Renal pelvis (tissue), 4 donors: ENCODE results near the gene CBX1. TPM values are rescaled to one million over a fixed set of nuclear protein-coding genes. Genes with fewer than 3 reads are reported as not detected.
"Not testable (repeated sequence)": the region's sequence is repeated elsewhere in the genome, so short reads cannot be mapped to it uniquely, and the experiment has no call there.

ENCODE experiments used
- DNase-seq: peaks from one replicate; pipeline ENCODE4 v3.0.0-alpha.2; 2013
- polyA plus RNA-seq, 3 donors: library from polyadenylated mRNA; unstranded; fragments of 120-200 nt; gene quantifications; one replicate each; pipeline ENCODE4 v1.2.1, GENCODE V29; 2013; ENCODE audit not compliant: insufficient read length in 3 of 3

Gene CBX1
- polyA plus RNA-seq, 3 donors: 156 to 200 (median 184) TPM

DNA sequence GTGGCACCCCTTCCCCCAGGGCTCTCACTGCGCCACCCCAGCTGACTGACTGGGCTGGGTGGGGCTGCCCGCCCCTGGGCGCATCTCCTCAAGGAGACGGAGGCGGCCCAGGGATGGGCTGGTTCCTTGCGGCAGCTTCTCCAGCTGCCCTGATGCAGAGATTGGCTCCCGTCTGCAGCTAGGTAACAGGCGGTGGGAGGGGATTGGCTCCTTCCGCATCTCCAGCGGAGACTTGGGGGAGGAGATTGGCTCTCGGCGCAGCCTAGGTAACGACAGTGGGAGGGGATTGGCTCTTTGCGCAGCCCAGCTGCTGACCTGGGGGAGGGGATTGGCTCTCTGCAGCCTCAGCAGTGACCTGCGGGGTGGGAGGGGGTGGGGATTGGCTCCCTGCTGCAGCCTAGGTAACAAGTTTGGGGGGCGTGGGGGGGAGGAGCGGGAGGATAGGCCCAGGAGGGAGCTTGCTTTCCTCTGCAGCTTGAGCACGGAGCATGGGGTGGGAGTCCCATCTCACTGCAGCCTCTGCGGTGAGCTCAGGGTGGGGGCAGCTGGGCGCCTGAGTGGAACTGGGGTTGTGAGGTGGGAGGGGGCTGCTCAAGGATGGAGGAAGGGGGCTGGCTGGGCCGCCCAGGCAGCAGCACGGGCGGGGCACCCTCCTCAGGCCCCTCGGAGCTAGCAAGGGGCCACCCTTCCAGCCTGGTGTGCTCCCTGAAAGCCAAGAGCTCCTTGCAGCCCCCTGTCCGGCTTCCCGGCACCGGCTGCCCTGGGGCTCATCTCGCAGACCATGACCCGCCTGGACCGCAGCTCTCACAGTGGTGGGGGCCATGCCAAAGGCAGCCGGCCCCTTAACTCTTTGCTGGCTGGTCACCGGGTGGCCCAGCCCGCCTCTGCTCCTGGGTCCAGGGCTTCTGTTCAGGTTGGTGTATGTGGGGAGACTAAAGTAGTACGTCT lies 46.8 kb downstream of the CBX1 start:
- peak; percentile 93 for DNase-seq

DNA sequence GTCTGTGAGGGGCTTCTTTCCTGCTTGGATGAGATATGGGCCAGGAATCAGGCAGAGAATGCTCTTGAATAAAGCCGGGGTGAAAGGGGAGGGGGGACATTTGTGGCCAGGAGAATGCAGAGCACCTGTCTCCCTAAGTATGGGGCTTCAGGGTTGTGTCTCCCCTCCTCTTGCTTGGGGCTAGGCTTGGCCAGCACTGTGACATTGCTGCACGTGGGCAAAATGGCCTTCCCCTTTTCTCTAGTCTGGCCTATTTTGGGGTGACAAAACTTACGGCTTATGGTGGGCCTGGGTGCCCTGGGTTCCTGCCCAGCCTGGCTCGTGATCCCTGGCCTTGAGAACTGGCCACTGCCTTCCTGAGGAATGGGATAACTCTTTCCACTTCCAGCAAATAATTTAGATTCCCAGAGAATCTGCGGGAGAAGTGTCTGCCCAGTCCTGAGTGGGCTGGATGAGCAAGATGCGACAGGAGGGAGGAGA lies 47.5 kb downstream of the CBX1 start:
- no peak for DNase-seq

DNA sequence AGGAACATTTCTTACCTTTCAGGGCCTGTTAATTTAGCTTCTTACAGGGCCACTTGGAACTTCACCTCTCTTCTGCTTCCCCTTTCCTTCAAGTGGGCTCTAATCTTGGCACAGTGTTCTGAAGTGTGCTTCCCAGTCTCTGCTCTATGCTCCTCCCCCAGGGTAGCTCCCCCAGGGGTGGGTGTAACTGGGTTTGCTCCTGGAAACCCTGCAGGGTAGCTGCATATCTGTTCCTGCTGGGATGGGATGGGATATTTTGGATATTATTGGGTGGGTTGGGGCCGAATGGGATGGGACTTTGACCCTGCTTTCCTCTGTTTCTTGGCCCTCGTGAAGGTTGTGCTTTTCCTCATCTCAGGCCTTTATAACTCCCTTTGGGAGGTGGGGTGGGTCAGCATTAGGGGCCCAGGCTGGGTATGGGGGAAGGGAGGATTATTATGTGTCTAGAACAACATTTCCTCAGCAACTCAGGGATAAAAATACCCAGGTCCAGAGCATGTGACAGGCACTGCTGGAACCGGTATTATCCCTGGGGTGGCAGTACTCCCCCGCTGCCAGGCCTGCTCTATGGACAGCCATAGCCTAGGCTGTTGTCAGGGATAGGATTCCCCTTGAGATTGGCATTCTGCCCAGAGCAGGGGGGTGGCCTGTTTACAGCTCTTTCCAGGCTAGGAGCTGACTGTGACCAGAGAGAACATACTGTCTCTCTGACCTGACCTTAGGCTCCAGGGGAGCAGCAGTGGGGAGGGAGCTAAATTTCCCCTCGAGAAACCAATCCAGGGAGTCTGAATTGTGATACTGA lies 48.1 kb downstream of the CBX1 start:
- peak; percentile 65 for DNase-seq

DNA sequence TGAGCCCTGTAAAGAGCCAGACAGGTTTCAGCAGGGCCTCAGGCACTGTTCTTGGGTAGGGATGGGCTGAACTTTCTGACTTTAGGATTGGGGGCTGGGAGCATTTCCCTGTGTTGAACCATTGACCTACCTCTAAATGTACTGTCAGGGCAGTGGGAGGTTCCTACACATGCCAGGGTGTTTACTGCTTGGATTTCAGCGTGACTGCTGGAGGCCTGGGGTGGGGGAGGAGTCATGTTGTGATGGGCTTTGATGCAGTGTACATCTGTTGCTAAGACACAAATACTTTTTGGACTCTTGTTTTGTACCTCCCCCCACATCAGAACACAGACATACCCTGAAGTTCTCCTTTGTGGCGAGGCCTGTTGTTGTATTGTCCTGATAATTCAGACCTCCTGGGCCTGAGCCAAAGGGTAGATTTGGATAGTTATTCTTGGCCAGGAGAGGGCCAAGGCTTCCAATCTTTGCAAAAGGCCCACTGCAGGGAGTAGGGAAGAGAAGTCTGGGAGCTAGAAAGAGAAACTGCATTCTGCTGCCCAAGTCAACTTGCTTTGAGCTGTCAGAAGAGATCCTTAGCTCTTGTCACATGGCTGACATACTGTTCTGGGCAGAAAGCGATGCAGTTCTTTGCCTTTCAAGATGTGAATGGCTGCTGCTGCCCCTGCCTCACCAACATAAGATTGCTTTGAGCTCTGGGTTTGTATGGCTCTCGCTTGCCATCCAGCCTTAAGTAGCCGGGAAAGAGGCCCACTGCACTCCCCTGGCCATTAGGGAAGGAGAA lies 49.4 kb downstream of the CBX1 start:
- peak; percentile 70 for DNase-seq

DNA sequence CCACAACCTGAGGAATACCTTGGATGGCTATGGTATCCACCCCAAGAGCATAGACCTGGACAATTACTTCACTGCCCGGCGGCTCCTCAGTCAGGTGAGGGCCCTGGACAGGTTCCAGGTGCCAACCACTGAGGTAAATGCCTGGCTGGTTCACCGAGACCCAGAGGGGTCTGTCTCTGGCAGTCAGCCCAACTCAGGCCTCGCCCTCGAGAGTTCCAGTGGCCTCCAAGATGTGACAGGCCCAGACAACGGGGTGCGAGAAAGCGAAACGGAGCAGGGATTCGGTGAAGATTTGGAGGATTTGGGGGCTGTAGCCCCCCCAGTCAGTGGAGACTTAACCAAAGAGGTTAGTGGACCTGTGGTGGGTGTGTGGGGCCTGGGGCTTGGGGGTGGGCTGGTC lies 50.0 kb downstream of the CBX1 start:
- no peak for DNase-seq

DNA sequence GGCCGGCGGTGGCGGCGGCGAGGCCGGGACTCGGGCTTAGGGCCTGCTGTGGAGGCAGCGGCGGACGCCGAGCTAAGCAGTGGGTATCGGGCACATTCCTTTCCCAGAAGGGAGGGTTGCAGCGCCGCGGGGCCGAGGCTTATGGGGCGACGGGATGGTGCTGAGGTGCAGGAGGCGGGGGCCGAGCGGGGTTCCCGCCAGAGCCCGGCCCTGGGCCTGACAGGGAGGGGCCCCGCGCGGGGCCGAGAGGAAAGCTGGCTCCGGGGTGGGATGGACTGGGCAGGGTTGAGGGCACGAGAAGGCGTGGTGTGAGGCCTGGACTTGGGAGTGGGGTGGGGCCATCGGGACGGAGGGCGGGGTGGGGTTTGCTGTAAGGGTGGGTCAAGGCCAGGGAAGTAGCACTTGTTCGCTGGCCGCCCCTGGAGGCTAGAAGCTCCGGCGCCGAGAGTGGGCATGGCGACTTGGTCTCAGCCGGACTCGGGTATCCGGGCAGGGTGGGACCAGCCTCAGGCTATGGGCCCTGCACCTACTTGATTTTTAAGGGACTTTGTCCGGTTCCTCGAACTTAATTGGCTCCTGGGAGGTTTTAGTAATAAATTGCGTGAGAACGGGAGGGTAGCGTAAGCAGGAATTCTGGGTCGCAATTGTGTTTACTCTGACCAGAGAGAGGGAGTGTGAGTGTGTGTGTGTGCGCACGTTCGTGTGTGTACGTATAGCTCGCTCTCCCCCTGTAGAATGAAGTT lies 52.7 kb downstream of the CBX1 start:
- peak; percentile 82 for DNase-seq

DNA sequence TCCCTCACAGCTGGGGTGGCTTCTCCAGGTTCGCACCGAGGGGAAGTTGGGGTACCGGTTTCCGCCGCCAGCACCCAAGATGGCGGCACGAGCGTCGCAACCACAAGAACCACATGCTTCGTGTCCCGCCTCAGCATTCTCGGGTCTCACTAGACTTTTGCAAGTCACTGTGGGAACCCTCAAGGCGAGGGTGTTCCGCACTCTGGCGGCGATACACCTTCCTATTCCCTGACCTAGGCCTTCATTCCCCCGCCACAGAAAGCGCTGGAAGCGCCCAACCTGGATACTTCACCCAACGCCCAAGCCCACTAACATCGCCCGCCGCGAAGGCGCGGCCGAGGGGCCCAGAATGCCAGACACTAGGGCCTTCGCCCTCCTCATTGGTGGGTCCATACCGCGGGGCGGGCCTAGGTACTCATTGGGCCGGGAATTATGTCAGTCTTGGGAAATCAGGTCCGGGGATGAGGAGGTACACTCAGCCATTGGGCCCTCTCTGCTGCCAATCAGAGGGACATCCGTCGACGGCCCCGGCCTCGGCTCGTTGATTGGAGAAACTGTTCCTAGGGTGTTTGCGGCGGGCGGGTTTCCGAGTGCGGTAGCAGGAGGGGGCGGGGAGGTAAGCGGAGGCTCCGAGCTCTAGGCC lies 53.4 kb downstream of the CBX1 start, which contains the start of gene NFE2L1:
NFE2L1 (plus strand) TSS at position 619 of the 643 bp plus-strand sequence. CDS start 2,760 bp downstream, outside the sequence.
- peak; percentile 100 for DNase-seq

DNA sequence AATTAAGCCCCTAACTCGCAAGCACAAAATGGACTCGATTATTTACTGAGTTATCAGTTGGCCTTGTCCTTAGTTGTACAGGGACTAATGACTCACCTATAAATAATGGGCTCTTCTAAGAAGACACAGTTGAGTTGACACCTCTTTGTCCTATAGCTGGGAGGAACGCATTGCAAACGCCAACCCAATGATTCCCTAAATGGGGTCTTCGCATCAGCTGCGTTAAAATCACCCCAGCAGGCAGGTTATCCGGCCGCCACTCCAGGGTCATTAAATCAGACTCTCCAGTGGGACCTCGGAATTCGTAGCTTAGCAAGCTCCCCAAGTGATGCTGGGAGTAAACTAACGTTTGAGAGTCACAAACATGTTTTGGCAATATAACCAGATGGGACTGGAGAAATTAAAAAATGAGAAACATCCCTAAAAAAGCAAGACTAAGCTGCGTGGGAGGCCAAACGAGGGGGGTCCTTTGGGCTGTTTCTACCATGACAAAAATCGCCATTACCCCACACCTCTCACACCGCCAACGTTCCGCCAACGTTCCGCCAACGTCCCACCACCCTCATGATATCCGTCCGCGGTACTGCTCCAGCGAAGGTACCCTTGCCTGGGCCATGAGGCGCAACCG lies 54.1 kb downstream of the CBX1 start:
- no peak for DNase-seq

DNA sequence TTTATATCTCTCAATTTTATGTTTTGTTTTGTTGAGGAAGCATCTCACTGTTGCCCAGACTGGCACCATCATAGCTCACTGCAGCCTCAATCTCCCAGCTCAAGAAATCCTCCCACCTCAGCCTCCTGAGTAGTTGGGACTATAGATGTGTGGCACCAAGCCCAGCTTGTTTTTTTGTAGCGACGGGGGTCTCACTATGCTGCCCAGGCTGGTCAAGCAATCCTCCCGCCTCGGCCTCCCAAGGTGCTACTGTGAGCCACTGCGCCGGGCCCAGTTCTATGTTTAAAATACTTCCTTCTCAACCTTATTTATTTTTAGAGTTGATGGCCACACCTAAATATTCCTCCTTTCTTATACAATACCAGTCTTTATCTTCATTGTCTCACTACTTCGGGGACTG lies 55.0 kb downstream of the CBX1 start:
- DNase-seq: no peak

DNA sequence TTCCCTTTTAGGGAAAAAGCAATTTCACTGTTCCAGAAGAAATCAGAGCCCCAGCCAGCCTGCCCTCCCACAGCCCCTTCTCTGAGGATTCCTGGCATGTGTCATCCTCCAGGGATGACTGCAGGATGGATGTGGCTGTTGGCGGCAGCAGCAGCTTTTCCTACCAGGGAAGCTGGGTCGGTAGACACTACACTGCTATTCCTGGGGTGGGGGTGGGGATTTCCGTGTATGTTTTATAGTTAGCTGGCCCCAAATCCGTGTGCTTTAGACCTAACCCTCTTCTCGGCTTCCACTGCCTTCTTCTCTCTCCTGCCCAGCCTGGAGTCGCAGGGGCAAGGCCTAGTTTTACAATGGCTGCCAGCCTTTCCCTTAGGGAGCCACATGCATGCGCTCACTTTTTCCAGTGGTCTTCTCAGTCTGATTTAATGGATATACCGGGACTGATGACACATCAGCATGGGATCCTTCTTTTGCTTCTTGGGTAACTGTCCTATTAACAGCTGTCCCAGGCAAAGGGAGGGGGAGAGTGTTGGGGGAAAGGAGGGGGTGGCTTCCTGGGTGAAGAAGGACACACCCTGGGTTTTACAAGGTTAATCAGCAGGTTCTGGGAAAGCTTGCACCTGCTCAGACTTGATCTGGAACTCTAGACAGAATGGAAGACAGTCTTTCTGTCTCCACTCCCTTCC lies 55.8 kb downstream of the CBX1 start:
- no peak for DNase-seq

DNA sequence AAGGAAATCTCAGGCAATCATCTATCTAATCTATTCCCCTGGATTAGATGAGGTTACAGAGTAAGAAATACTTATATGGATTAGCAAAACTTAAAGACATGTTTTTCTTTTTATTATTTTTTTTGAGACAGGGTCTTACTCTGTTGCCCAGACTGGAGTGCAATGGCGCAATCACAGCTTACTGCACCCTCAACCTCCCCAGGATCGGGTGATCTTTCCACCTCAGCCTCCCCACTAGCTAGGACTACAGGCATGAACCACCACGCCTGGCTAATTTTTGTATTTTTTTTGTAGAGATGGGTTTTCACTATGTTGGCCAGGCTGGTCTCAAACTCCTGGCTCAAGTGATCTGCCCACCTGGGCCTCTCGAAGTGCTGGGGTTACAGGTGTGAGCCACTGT lies 56.4 kb downstream of the CBX1 start:
- no peak for DNase-seq

DNA sequence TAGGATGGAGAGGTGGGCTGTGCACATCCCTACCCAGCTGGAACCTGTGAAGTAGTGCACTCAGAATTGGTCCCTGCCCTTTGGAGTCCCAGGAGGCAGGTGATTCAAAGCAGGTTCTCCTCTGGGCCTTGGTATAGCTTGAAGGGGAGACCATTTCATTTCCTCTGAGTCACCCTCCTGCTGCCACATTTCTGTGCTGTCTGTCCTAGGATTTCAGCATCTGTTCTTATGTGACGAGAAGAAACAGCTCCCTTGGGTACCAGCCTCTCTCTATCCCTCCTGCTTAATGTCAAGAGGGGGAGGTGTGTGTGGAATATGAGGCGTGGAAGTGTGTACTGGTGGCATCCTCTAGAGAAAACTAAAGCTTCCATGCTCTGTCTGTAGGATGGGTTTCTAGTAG lies 58.1 kb downstream of the CBX1 start:
- no peak for DNase-seq

DNA sequence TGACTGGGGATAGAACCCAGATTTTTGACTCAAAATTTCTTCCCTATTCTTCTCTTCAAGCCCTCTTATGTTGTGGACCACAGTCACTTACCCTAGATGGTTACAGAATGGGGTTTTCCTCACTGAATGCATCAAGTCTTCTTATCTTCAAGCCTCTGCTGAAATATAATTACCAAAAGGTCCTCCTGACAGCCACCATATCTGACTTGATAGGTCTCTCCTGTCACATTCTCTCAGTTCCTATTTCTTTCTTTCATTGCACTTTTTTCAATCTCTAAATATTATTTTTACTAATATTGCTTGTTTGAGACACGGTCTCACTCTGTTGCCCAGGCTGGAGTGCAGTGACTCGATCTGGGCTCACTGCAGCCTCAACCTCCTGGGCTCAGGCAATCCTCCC lies 62.6 kb downstream of the CBX1 start:
- DNase-seq: no peak

DNA sequence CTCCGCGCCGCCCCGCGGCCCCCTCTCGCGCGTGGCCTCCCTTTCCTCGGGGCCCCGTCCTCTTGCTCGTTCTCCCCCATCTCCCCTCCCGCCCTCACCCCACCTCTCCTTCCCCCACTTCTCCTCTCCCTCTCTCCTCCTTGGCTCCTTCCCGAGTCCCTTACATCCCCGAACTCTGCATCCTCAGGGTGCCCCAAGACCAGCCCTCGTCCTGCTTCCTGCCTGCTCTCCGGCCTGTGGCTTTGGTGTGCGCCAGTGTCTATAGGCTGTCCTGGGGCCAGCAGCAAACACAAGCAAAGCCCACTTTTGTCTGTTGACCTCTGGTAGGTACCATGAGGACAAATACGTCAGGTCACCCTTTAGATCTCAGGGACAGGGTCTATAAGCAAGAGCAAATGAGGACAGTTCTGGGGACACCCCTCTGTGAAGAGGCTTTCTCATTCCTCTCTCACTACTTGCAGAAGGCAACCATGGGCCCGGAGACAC lies 63.4 kb downstream of the CBX1 start:
- no peak for DNase-seq

DNA sequence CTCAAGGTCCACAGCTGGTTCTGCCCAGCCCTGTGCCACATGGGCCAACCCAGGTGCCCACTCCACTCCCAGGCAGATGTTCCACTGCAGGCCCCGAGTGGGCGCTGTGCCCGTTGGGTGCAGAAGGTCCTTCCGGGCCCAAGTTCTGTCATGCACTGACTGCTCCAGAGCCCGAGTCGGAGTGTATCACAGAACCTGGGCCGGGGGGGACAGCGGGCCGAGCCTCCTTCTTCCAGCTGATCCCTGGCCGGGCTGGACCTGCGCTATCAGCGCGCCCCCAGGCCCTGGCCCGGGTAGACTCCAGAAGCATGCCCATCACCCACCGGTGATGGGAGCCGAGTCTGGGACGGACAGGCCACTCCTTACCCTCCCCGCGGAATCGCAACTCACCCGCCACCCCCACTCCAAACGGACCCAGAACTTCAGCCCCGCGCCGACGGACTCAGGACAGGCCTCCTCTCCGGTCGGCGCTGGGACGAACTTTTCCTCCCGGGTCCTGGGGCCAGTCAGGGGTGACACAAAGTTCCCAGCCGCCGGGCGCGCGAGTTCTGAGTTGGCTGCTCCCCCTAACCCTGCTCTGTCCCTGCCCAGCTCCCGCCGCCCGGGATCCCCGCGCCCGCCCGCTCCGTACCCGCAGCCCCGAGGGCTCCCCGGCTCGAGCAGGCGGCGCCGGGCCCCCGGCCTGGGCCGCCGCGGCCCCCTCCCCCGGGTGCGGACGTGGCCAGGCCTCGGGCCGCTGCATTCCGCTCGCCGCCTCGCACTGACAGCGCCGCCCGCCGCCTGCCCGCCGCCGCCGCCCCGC lies 64.0 kb downstream of the CBX1 start, which contains the start of gene COPZ2:
COPZ2 (minus strand) TSS at position 762 of the 802 bp plus-strand sequence; CDS start at position 742, 20 bp downstream.
- DNase-seq: peak; percentile 26

DNA sequence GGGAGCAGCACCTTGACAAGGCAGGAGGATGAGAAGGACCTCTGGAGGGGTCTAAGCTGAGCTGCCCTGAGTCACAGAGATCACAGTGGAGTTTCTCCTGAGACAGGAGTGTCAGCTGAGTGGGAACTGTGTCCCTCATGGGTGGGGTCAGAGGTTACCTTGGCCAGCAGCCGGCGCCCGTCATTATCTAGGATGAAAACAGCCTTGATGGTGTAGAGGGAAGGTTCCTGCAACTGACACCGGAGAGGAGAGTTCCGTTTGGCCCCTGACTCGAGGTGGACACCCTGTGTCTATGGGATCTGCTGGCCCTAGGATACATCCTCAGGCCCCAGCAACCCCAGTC lies 64.6 kb downstream of the CBX1 start:
- DNase-seq: no peak

DNA sequence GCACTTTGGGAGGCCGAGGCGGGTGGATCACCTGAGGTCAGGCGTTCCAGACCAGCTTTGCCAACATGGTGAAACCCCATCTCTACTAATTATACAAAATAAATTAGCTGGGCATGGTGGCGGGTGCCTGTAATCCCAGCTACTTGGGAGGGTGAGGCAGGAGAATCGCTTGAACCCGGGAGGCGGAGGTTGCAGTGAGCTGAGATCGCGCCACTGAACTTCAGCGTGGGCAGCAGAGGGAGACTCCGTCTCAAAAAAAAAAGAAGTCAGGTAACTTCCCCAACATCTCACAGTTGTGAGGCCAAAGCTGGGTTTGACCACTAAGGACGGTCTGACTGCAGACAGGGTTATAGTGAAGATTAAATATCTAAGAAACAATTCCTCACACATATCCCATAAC lies 66.5 kb downstream of the CBX1 start:
- DNase-seq: not testable (repeated sequence)

DNA sequence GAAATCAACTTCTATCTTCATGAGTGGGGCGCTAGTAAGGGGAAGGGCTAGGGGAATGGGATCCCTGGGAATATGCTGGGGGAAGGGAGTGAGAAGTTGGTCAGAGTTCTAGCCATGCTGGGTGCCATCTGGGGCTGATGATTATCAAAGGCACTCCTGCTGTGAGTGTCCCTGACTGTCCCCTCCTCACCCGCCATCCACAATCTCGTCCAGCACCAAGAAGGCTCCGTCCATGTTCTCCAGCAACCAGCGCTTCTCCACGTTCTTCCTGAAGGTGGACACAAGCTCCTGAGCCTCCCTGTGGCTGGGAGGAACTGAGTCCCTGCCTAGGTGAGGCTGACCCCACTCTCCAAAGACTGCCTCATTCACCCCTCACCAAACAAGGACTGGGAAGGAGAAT lies 69.3 kb downstream of the CBX1 start:
- no peak for DNase-seq
